Gastroesophageal sphincter (tissue), 4 donors: ENCODE results near the gene RGCC. TPM values are rescaled to one million over a fixed set of nuclear protein-coding genes. Genes with fewer than 3 reads are reported as not detected.
"Not testable (repeated sequence)": the region's sequence is repeated elsewhere in the genome, so short reads cannot be mapped to it uniquely, and the experiment has no call there.

Source experiments
- ATAC-seq: fragments of 150-250 bp; one replicate; pipeline ENCODE4 v1.9.1; 2016; ENCODE audit warnings: mild to moderate bottlenecking, moderate library complexity
- H3K27ac ChIP-seq, 4 donors: fragments of 200-600 bp; sonication (generic) in 3 of 4; 1 replicate in 3 of 4; 2 replicates in 1 of 4; pipeline ENCODE4 v1.5.1; 2016 to 2019
- H3K27me3 ChIP-seq: fragments of 200-600 bp; sonication (generic); one replicate; pipeline ENCODE4 v1.5.1; 2019
- H3K36me3 ChIP-seq, 2 donors: fragments of 200-600 bp; sonication (generic); one replicate each; pipeline ENCODE4 v1.5.1; 2019; ENCODE audit warnings: control low read depth in 1 of 2
- H3K4me1 ChIP-seq, 3 donors: fragments of 200-600 bp; sonication (generic); 1 replicate in 2 of 3; 2 replicates in 1 of 3; pipeline ENCODE4 v1.5.1; 2016 to 2019; ENCODE audit warnings: control low read depth in 2 of 3
- H3K4me3 ChIP-seq, 2 donors: fragments of 200-600 bp; sonication (generic); one replicate each; pipeline ENCODE4 v1.5.1; 2019; ENCODE audit warnings: mild to moderate bottlenecking in 1 of 2, moderate library complexity in 1 of 2
- H3K9me3 ChIP-seq, 3 donors: fragments of 200-600 bp; sonication (generic); one replicate each; pipeline ENCODE4 v1.5.1; 2017 to 2019; ENCODE audit warnings: control low read depth in 2 of 3
- EP300 ChIP-seq: sonication (generic); formaldehyde crosslinking; IDR thresholded peaks from one replicate; pipeline ENCODE4 v1.6.1; 2017; ENCODE audit warnings: antibody characterized with exemption, mild to moderate bottlenecking
- POLR2A ChIP-seq, 2 donors: fragments of 450-650 bp; IDR thresholded peaks; one replicate each; pipeline ENCODE4 v1.6.1; 2017; ENCODE audit warnings: antibody characterized with exemption in 2 of 2, mild to moderate bottlenecking in 2 of 2, moderate library complexity in 1 of 2
- POLR2AphosphoS5 ChIP-seq: sonication (generic); formaldehyde crosslinking; IDR thresholded peaks from one replicate; pipeline ENCODE4 v1.6.1; 2017; ENCODE audit warnings: antibody characterized with exemption
- WGBS, 2 donors: methylation state at CpG; one replicate each; pipeline ENCODE4 v1.1.5; 2018; ENCODE audit warnings: low coverage in 1 of 2; 5-methylcytosine and 5-hydroxymethylcytosine counted together
- total RNA-seq, 4 donors: library from RNA; depleted of rRNA; stranded (reverse); fragments of >200 nt; gene quantifications; one replicate each; pipeline ENCODE4 v1.1.0, GENCODE V29; 2016
- TF ChIP-seq, protein P1 (sequence below), 4 experiments: fragments of 200-600 bp in 2 of 4; fragments of 450-650 bp in 2 of 4; sonication (generic) in 1 of 4; IDR thresholded peaks; one replicate each; pipeline ENCODE4 v1.5.1; 2017 to 2019; ENCODE audit warnings: antibody characterized with exemption in 4 of 4, mild to moderate bottlenecking in 2 of 4, moderate library complexity in 2 of 4

The RGCC gene
- total RNA-seq, 4 donors from 2014 or later, result 40.5 to 97.6 (median 59.9) TPM

GRCh38 chr13:41419206-41419605, 38.1 kb upstream of the RGCC start:
- Histone ChIP-seq H3K4me3 (no peak overlapping the region), H3K36me3 (no peaks in the 10 kb centered on the region), H3K4me1 (no peaks in the 10 kb centered on the region), H3K27ac (no peak overlapping the region), H3K27me3 (no peaks in the 10 kb centered on the region), H3K9me3 (no peaks in the 10 kb centered on the region)
- WGBS, 2 donors, result 60% methylated on average over 1 of the region's 1 CpG; no CpG with 5 or more reads in 1 of the 2 donors
- no peak for ATAC-seq
- TF ChIP-seq, protein P1, sequence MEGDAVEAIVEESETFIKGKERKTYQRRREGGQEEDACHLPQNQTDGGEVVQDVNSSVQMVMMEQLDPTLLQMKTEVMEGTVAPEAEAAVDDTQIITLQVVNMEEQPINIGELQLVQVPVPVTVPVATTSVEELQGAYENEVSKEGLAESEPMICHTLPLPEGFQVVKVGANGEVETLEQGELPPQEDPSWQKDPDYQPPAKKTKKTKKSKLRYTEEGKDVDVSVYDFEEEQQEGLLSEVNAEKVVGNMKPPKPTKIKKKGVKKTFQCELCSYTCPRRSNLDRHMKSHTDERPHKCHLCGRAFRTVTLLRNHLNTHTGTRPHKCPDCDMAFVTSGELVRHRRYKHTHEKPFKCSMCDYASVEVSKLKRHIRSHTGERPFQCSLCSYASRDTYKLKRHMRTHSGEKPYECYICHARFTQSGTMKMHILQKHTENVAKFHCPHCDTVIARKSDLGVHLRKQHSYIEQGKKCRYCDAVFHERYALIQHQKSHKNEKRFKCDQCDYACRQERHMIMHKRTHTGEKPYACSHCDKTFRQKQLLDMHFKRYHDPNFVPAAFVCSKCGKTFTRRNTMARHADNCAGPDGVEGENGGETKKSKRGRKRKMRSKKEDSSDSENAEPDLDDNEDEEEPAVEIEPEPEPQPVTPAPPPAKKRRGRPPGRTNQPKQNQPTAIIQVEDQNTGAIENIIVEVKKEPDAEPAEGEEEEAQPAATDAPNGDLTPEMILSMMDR (IDR thresholded peaks at IDR 0.05), result no peak
- no peak for TF ChIP-seq POLR2AphosphoS5
- no peak for TF ChIP-seq EP300
- no peak for TF ChIP-seq POLR2A (IDR thresholded peaks at IDR 0.05)

- Histone ChIP-seq H3K36me3 (no peaks in the 10 kb centered on the region), H3K27me3 (no peaks in the 10 kb centered on the region), H3K27ac (no peak overlapping the region), H3K4me3 (no peak overlapping the region), H3K9me3 (no peaks in the 10 kb centered on the region), H3K4me1 (no peaks in the 10 kb centered on the region)
- WGBS, 2 donors, result 79 to 97% methylated on average over 3 of the region's 4 CpGs
- no peak for TF ChIP-seq POLR2AphosphoS5
- TF ChIP-seq, protein P1 (IDR thresholded peaks at IDR 0.05), result no peak
- no peak for ATAC-seq
Measured at GRCh38 chr13:41420146-41420545, 37.2 kb upstream of the RGCC start.

- not testable (repeated sequence) for H3K4me3 ChIP-seq, H3K9me3 ChIP-seq, H3K27ac ChIP-seq, H3K27me3 ChIP-seq, H3K4me1 ChIP-seq, ATAC-seq, H3K36me3 ChIP-seq
- 72 to 91% methylated on average over 3 to 5 of the region's 6 CpGs for WGBS, 2 donors
Measured at GRCh38 chr13:41421330-41421729, 36.0 kb upstream of the RGCC start.

DNA sequence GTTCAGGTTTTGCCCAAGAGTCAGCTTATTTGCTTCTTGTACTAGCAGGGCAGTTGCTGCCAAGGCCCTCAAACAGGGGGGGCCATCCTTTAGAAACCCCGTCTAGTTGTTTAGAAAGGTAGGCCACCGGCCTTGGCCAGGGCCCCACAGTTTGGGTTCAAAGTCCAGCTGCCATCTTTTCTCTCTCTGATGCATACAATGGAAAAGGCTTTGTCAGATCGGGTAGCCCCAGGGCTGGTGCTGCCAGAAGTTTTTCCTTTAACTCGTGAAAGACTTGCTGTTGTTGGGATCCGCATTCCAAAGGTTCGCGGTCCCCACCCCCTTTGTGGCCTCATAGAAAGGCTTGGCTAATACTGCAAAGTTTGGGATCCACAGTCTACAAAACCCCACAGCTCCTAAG, 35.4 kb upstream of the RGCC start:
- not testable (repeated sequence) for H3K27me3 ChIP-seq, ATAC-seq, H3K27ac ChIP-seq, H3K36me3 ChIP-seq, H3K4me1 ChIP-seq, H3K4me3 ChIP-seq, H3K9me3 ChIP-seq
- 53 to 73% methylated on average over 3 to 4 of the region's 7 CpGs for WGBS, 2 donors

DNA sequence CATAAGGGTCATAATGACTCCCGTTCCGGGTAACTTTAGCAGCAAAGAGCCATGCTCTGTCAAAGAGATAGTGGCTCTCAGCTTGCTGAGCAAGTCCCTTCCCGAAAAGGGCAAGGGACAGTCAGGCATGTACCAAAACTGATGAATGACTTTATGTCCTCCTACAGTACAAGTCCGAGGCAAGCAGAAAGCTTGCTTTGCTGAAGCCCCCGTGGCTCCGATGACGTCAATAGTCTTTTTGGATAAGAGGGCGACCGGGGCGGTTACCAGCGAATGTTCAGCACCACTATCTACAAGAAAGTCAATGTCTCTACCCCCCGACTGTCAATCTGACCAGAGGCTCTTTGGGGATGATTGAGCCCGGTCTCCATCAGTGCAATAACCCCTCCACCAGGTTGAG, 34.1 kb upstream of the RGCC start:
- H3K9me3 ChIP-seq, H3K36me3 ChIP-seq: not testable (repeated sequence)

GRCh38 chr13:41424675-41425074, 32.7 kb upstream of the RGCC start:
- H3K27ac ChIP-seq, H3K9me3 ChIP-seq, ATAC-seq, H3K36me3 ChIP-seq, H3K4me3 ChIP-seq: not testable (repeated sequence)
- WGBS, 2 donors, result 91% methylated on average over 6 of the region's 6 CpGs
- peaks cover 0 to 11% (median 6%) of the 10 kb centered on the region in 3 donors for H3K4me1 ChIP-seq
- peaks cover 21% of the 10 kb centered on the region for H3K27me3 ChIP-seq

More for the DNA sequence above, 34.1 kb upstream of the RGCC start:
- H3K27me3 ChIP-seq, result peaks cover 18% of the 10 kb centered on the region
- 80 to 87% methylated on average over 1 to 2 of the region's 13 CpGs for WGBS, 2 donors
- ATAC-seq, H3K4me1 ChIP-seq, H3K4me3 ChIP-seq, H3K27ac ChIP-seq: not testable (repeated sequence)

DNA sequence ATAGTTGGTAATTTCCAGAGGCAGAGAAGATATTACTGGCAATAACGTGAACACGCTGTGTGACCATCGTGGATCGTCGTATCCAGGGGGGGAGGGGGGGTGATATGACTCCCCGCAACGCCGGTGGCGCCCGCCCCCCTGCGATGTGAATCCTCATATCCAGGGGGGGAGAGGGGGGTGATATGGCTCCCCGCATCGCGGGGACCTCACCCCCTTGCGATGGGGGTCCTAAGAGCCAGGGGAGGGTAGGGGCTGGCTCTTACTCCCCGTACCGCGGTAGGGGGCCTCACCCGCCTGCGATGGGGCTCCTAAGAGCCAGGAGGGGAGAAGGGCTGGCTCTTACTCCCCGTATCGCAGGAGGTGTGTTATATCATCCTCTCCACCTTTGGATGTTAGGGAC, 31.3 kb upstream of the RGCC start:
- no peak overlapping the region for H3K27ac ChIP-seq
- H3K27me3 ChIP-seq, result peaks cover 21% of the 10 kb centered on the region
- H3K9me3 ChIP-seq, result no peaks in the 10 kb centered on the region
- no peak for ATAC-seq
- no peak for TF ChIP-seq EP300
- TF ChIP-seq, protein P1 (IDR thresholded peaks at IDR 0.05), result no peak
- no peak for TF ChIP-seq POLR2A (IDR thresholded peaks at IDR 0.05)
- no peak for TF ChIP-seq POLR2AphosphoS5
- WGBS, 2 donors, result 76% methylated on average over 5 of the region's 22 CpGs; no CpG with 5 or more reads in 1 of the 2 donors
- H3K4me1 ChIP-seq, result peaks cover 0 to 11% (median 6%) of the 10 kb centered on the region in 3 donors
- H3K36me3 ChIP-seq, result no peaks in the 10 kb centered on the region
- no peak overlapping the region for H3K4me3 ChIP-seq
